Muscle of leg (tissue), 11 donors: ENCODE data around the gene ITGB4. TPM values are rescaled to one million over a fixed set of nuclear protein-coding genes. Genes with fewer than 3 reads are reported as not detected.

Experiments
- DNase-seq: peaks from one replicate; pipeline ENCODE4 v3.0.0; 2013
- H3K27ac ChIP-seq: one replicate; pipeline ENCODE4 v1.5.1; 2013; ENCODE audit warnings: mild to moderate bottlenecking, low read length, control low read depth
- H3K27me3 ChIP-seq: one replicate; pipeline ENCODE4 v1.6.1; 2013; ENCODE audit warnings: low read length; ENCODE audit not compliant: control insufficient read depth, insufficient read depth
- H3K36me3 ChIP-seq: one replicate; pipeline ENCODE4 v1.6.1; 2013; ENCODE audit warnings: low read length; ENCODE audit not compliant: control insufficient read depth, insufficient read depth
- H3K4me1 ChIP-seq: one replicate; pipeline ENCODE4 v1.6.1; 2013; ENCODE audit warnings: low read length; ENCODE audit not compliant: control insufficient read depth, insufficient read depth
- H3K4me3 ChIP-seq: one replicate; pipeline ENCODE4 v1.5.1; 2013; ENCODE audit warnings: low read length, control low read depth
- H3K9me3 ChIP-seq: replicated peaks from 2 replicates; pipeline ENCODE4 v1.6.1; 2013; ENCODE audit warnings: low read depth, low read length; ENCODE audit not compliant: control insufficient read depth
- WGBS: methylation state at CpG from one replicate; pipeline ENCODE4 v1.1.5; 2013; ENCODE audit warnings: missing lambda C conversion rate; ENCODE audit not compliant: insufficient coverage; 5-methylcytosine and 5-hydroxymethylcytosine counted together
- polyA plus RNA-seq, 8 donors: library from polyadenylated mRNA; unstranded; fragments of 120-200 nt; gene quantifications; one replicate each; pipeline versions ENCODE4 v1.2.1 to v1.2.3, GENCODE V29; 2013; ENCODE audit warnings: inconsistent platforms in 1 of 8, low replicate concordance in 1 of 8; ENCODE audit not compliant: insufficient read length in 8 of 8, insufficient read depth in 1 of 8
- total RNA-seq: library from RNA; stranded (reverse); fragments of 120-200 nt; gene quantifications from one replicate; pipeline ENCODE4 v1.2.4, GENCODE V29; 2013

Gene ITGB4
- total and polyA plus RNA-seq, 9 donors, result 1.6 to 16.7 (median 6.3) TPM

GRCh38 chr17:75719732-75720131 lies 1.5 kb upstream of the ITGB4 start:
- Histone ChIP-seq H3K27me3 (peaks cover 42% of the 10 kb centered on the region), H3K27ac (no peak overlapping the region), H3K4me3 (no peak overlapping the region), H3K9me3 (no peaks in the 10 kb centered on the region), H3K4me1 (peaks cover 5% of the 10 kb centered on the region), H3K36me3 (no peaks in the 10 kb centered on the region)
- WGBS, result no CpG with 5 or more reads among the region's 2 CpGs
- no peak for DNase-seq

- DNase-seq, result no peak
- no peak overlapping the region for H3K4me3 ChIP-seq
- 18% methylated on average over 19 of the region's 33 CpGs for WGBS
- peaks cover 5% of the 10 kb centered on the region for H3K4me1 ChIP-seq
- peaks cover 42% of the 10 kb centered on the region for H3K27me3 ChIP-seq
- no peaks in the 10 kb centered on the region for H3K9me3 ChIP-seq
- no peaks in the 10 kb centered on the region for H3K36me3 ChIP-seq
- no peak overlapping the region for H3K27ac ChIP-seq
Measured at GRCh38 chr17:75721463-75722011, 278 bp downstream of the ITGB4 start.

- Histone ChIP-seq H3K27ac (no peak overlapping the region), H3K4me1 (peaks cover 5% of the 10 kb centered on the region), H3K36me3 (no peaks in the 10 kb centered on the region), H3K27me3 (peaks cover 43% of the 10 kb centered on the region), H3K9me3 (no peaks in the 10 kb centered on the region), H3K4me3 (no peak overlapping the region)
- WGBS, result 82% methylated on average over 5 of the region's 5 CpGs
- DNase-seq, result no peak
Measured at GRCh38 chr17:75722076-75722475, 817 bp downstream of the ITGB4 start.

DNA sequence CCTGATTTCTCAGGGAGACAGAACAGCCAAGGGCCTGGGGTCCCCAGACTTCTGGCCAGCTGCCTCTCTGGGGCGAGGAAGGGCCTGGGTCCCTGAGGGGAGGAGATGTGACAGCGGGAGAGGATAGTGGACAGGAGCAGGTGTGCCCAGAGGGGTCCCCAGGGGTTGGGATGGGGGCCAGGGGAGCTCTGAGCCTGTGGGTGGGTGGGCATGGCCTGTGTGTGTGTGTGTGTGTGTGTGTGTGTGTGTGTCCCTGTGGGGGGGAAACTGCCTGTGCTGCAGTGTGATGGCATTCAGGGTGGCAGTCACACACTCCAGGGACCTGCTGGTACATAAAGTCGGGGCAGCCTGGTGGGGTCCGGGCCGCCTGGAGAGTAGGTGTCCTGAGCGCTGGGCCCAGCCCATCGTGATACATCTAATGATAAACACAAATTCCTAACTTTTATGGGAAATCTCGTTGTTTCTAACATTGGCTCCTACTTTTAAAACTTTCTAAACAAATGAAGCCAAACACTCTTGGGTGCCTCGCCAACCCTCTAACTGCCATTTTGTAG lies 1.4 kb downstream of the ITGB4 start:
- Histone ChIP-seq H3K9me3 (no peaks in the 10 kb centered on the region), H3K27ac (no peak overlapping the region), H3K36me3 (no peaks in the 10 kb centered on the region), H3K4me1 (peaks cover 5% of the 10 kb centered on the region), H3K4me3 (no peak overlapping the region), H3K27me3 (peaks cover 44% of the 10 kb centered on the region)
- DNase-seq, result no peak
- WGBS, result 91% methylated on average over 6 of the region's 9 CpGs

DNA sequence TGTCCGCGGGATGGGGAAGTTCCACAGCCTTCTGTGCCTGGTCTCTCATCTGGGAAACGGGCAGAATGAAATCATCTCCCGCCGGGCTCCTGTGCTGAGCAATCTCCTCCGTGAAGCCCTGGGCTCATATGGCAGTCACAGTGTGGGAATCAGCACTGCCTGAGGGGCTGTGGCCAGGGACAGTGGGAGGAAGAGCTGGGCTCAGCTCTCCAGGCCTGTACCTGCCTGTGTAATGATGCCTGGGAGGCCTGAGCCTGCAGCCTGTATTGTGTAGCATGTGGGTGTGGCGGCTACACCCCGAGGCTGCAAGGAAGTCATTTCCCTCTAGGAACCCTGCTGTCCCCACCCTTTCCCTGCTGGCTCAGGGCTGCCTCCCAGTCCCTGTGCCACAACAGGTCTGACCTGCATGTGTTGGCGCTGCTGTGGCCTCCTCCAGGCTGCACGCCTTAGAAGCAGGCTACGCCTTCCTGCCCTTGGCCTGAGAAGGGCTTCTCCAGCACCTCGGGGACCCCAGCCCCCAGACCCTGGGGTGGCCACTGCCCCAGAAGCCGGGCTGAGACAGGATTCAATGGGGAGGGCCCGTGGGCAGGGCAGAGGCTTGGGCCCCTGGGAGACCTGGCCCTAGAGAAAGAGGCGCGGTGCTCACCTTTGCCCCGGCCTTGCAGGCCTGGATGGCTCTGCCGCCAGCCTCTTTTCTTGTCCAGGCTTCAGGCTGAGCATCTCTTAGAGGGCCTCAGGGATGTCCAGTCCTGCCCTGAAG lies 2.1 kb downstream of the ITGB4 start:
- no peaks in the 10 kb centered on the region for H3K36me3 ChIP-seq
- H3K4me1 ChIP-seq, result peaks cover 5% of the 10 kb centered on the region
- no peak overlapping the region for H3K4me3 ChIP-seq
- no peaks in the 10 kb centered on the region for H3K9me3 ChIP-seq
- H3K27ac ChIP-seq, result no peak overlapping the region
- peaks cover 43% of the 10 kb centered on the region for H3K27me3 ChIP-seq
- DNase-seq, result no peak
- WGBS, result 63% methylated on average over 18 of the region's 18 CpGs

- 76% methylated on average over 20 of the region's 23 CpGs for WGBS
- H3K27ac ChIP-seq, result no peak overlapping the region
- H3K4me1 ChIP-seq, result peaks cover 5% of the 10 kb centered on the region
- no peaks in the 10 kb centered on the region for H3K9me3 ChIP-seq
- no peak overlapping the region for H3K4me3 ChIP-seq
- no peaks in the 10 kb centered on the region for H3K36me3 ChIP-seq
- DNase-seq, result no peak
- peaks cover 34% of the 10 kb centered on the region for H3K27me3 ChIP-seq
Measured at GRCh38 chr17:75724016-75725003, 3.1 kb downstream of the ITGB4 start.

DNA sequence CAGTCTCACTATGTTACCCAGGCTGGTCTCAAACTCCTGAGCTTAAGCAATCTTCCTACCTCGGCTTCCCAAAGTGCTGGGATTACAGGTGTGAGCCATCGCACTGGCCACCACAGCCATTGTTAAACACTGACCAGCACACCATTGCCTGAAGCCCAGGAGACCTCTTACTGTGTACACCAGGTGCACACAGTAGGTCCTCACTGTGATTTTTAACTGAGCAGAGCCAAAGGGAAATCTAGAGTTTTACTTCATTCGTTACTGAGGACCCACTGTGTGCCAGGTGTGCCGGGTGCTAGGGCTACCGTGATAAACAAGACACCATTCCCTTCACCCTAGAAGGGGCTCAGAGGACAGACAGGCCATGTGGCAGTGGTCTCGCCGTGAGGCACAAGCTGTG lies 4.2 kb downstream of the ITGB4 start:
- H3K4me1 ChIP-seq, result peaks cover 5% of the 10 kb centered on the region
- no peak overlapping the region for H3K4me3 ChIP-seq
- H3K9me3 ChIP-seq, result no peaks in the 10 kb centered on the region
- no peaks in the 10 kb centered on the region for H3K36me3 ChIP-seq
- DNase-seq, result no peak
- 93% methylated on average over 5 of the region's 7 CpGs for WGBS
- peaks cover 22% of the 10 kb centered on the region for H3K27me3 ChIP-seq
- no peak overlapping the region for H3K27ac ChIP-seq

- Histone ChIP-seq H3K4me1 (no peaks in the 10 kb centered on the region), H3K27ac (no peak overlapping the region), H3K27me3 (peaks cover 5% of the 10 kb centered on the region), H3K9me3 (no peaks in the 10 kb centered on the region), H3K36me3 (no peaks in the 10 kb centered on the region), H3K4me3 (no peak overlapping the region)
- no peak for DNase-seq
- WGBS, result 85% methylated on average over 9 of the region's 18 CpGs
Measured at GRCh38 chr17:75727391-75727790, 6.1 kb downstream of the ITGB4 start.

DNA sequence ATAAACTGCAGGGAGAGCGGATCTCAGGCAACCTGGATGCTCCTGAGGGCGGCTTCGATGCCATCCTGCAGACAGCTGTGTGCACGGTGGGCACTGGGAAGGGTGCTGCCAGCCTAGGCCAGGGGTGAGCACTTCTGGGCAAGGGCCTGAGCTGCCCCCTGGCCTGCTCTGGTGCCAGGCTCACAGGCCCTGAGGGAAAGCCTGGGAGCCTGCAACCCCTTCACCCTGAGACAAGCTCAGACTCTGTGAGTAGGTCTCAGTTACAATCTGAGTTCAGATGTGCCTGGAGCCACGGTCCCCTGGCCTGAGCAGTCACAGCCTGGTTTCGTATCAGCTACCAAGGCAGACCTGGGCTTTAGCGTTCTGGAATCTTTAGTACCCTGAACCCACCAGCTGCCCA lies 8.1 kb downstream of the ITGB4 start:
- Histone ChIP-seq H3K36me3 (no peaks in the 10 kb centered on the region), H3K4me1 (no peaks in the 10 kb centered on the region)
- WGBS, result 92% methylated on average over 7 of the region's 7 CpGs

DNA sequence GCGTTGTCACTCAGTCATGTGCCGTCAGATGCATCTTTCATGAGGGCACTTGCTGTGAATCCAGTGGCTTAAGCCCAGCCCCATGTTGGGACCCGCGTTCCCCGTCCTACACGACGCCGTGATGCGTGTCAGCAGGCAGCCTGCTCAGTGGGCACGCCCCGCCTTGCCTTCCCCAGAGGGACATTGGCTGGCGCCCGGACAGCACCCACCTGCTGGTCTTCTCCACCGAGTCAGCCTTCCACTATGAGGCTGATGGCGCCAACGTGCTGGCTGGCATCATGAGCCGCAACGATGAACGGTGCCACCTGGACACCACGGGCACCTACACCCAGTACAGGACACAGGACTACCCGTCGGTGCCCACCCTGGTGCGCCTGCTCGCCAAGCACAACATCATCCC lies 8.8 kb downstream of the ITGB4 start:
- no peaks in the 10 kb centered on the region for H3K4me1 ChIP-seq
- no peak for DNase-seq
- H3K9me3 ChIP-seq, result no peaks in the 10 kb centered on the region
- 88% methylated on average over 20 of the region's 24 CpGs for WGBS
- H3K36me3 ChIP-seq, result no peaks in the 10 kb centered on the region
- peaks cover 2% of the 10 kb centered on the region for H3K27me3 ChIP-seq
- no peak overlapping the region for H3K27ac ChIP-seq
- H3K4me3 ChIP-seq, result no peak overlapping the region

More for the DNA sequence above, 8.1 kb downstream of the ITGB4 start:
- no peaks in the 10 kb centered on the region for H3K9me3 ChIP-seq
- no peak overlapping the region for H3K4me3 ChIP-seq
- no peak overlapping the region for H3K27ac ChIP-seq
- DNase-seq, result no peak
- H3K27me3 ChIP-seq, result peaks cover 2% of the 10 kb centered on the region
